SK-N-SH (cell line): ENCODE results near the gene GAN.

ENCODE experiments used
- JUND ChIP-seq: IDR thresholded peaks from 2 replicates; pipeline ENCODE4 v1.4.0; 2012
- MEF2A ChIP-seq: IDR thresholded peaks from 2 replicates; pipeline ENCODE4 v1.4.0; 2012; ENCODE audit warnings: low read depth, borderline replicate concordance
- RAD21 ChIP-seq: IDR thresholded peaks from 2 replicates; pipeline ENCODE4 v1.6.1; 2012; ENCODE audit warnings: mild to moderate bottlenecking, low read length
- TEAD4 ChIP-seq: IDR thresholded peaks from 2 replicates; pipeline ENCODE4 v1.4.0; 2012; ENCODE audit warnings: mild to moderate bottlenecking, borderline replicate concordance; ENCODE audit not compliant: insufficient read depth
- YY1 ChIP-seq: IDR thresholded peaks from 2 replicates; pipeline ENCODE4 v1.4.0; 2012; ENCODE audit warnings: low read depth, mild to moderate bottlenecking
- TF ChIP-seq, protein P1 (sequence below): fragments of 200-600 bp; sonication (generic); IDR thresholded peaks from 2 replicates; pipeline ENCODE4 v1.6.1; 2017; ENCODE audit warnings: antibody characterized with exemption, mild to moderate bottlenecking, moderate library complexity
- TF ChIP-seq, protein P2 (sequence below): fragments of 150-350 bp; IDR thresholded peaks from 2 replicates; pipeline ENCODE4 v1.6.1; 2017; ENCODE audit warnings: antibody characterized with exemption, low read length, low read depth, borderline replicate concordance

- TF ChIP-seq JUND (no peak), RAD21 (no peak), YY1 (no peak), MEF2A (no peak), TEAD4 (no peak)
- TF ChIP-seq, protein P1, sequence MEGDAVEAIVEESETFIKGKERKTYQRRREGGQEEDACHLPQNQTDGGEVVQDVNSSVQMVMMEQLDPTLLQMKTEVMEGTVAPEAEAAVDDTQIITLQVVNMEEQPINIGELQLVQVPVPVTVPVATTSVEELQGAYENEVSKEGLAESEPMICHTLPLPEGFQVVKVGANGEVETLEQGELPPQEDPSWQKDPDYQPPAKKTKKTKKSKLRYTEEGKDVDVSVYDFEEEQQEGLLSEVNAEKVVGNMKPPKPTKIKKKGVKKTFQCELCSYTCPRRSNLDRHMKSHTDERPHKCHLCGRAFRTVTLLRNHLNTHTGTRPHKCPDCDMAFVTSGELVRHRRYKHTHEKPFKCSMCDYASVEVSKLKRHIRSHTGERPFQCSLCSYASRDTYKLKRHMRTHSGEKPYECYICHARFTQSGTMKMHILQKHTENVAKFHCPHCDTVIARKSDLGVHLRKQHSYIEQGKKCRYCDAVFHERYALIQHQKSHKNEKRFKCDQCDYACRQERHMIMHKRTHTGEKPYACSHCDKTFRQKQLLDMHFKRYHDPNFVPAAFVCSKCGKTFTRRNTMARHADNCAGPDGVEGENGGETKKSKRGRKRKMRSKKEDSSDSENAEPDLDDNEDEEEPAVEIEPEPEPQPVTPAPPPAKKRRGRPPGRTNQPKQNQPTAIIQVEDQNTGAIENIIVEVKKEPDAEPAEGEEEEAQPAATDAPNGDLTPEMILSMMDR = no peak
- TF ChIP-seq, protein P2, sequence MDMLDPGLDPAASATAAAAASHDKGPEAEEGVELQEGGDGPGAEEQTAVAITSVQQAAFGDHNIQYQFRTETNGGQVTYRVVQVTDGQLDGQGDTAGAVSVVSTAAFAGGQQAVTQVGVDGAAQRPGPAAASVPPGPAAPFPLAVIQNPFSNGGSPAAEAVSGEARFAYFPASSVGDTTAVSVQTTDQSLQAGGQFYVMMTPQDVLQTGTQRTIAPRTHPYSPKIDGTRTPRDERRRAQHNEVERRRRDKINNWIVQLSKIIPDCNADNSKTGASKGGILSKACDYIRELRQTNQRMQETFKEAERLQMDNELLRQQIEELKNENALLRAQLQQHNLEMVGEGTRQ = no peak
Measured at GRCh38 chr16:81337097-81337496, 22.3 kb downstream of the GAN start.
